ENCODE results near the gene MTM1. TPM values are rescaled to one million over a fixed set of nuclear protein-coding genes. Genes with fewer than 3 reads are reported as not detected.

MTM1 gene
- total RNA-seq, 1 donor from 2014 or later = 17.8 TPM

DNA sequence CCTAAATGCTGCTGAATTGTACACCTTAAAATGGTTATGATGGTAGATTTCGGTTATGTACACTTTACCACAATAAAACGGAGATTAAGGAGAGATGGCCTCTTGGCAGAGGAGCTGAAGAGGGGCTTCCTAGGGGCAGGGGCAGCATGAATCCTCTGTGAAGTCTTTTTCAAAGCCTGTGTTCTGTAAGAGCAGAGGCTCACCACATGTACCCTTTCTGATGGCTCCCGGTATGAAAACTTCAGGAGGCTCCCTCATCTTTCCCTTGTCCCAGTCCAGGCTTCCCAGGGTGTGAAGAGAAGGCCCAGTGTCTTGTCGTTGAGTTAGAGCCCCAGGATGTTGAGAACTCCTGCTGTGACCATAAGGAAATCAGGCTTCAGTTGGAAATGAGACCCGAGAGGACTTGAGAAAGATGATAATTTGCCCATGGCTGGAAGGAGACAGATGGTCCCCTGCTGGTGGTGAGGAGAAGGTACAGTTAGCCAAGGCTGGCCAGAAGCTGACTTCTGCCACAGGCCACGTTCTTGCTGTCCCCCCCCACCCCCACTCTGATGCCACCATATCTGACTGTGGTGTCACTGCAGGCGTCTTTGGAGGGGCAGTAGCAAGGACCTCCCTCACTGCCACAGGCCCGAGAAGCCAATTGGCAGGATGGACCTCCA lies 31.8 kb upstream of the MTM1 start:
- DNase-seq (ENCODE audit: low spot score) = no peak
- H3K4me3 Mint-ChIP-seq (ENCODE audit: unreplicated experiment) = no peak overlapping the region
- no peaks in the 10 kb centered on the region for H3K4me1 Mint-ChIP-seq (ENCODE audit: unreplicated experiment)
- TF ChIP-seq, protein P1, sequence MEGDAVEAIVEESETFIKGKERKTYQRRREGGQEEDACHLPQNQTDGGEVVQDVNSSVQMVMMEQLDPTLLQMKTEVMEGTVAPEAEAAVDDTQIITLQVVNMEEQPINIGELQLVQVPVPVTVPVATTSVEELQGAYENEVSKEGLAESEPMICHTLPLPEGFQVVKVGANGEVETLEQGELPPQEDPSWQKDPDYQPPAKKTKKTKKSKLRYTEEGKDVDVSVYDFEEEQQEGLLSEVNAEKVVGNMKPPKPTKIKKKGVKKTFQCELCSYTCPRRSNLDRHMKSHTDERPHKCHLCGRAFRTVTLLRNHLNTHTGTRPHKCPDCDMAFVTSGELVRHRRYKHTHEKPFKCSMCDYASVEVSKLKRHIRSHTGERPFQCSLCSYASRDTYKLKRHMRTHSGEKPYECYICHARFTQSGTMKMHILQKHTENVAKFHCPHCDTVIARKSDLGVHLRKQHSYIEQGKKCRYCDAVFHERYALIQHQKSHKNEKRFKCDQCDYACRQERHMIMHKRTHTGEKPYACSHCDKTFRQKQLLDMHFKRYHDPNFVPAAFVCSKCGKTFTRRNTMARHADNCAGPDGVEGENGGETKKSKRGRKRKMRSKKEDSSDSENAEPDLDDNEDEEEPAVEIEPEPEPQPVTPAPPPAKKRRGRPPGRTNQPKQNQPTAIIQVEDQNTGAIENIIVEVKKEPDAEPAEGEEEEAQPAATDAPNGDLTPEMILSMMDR (IDR thresholded peaks at IDR 0.05; ENCODE audit: unreplicated experiment) = no peak
- no peak overlapping the region for H3K27ac Mint-ChIP-seq (ENCODE audit: unreplicated experiment)
- no peaks in the 10 kb centered on the region for H3K36me3 Mint-ChIP-seq (ENCODE audit: low read depth, unreplicated experiment)
- no peaks in the 10 kb centered on the region for H3K9me3 Mint-ChIP-seq (ENCODE audit: unreplicated experiment)
- peaks cover 3% of the 10 kb centered on the region for H3K27me3 Mint-ChIP-seq (ENCODE audit: unreplicated experiment)

GRCh38 chrX:150537851-150538250 lies 30.6 kb upstream of the MTM1 start:
- H3K27me3 Mint-ChIP-seq (ENCODE audit: unreplicated experiment) = peaks cover 6% of the 10 kb centered on the region
- H3K9me3 Mint-ChIP-seq (ENCODE audit: unreplicated experiment) = no peaks in the 10 kb centered on the region
- TF ChIP-seq, protein P1 (IDR thresholded peaks at IDR 0.05; ENCODE audit: unreplicated experiment) = no peak
- H3K4me3 Mint-ChIP-seq (ENCODE audit: unreplicated experiment) = no peak overlapping the region
- no peak overlapping the region for H3K27ac Mint-ChIP-seq (ENCODE audit: unreplicated experiment)
- H3K36me3 Mint-ChIP-seq (ENCODE audit: low read depth, unreplicated experiment) = no peaks in the 10 kb centered on the region
- no peaks in the 10 kb centered on the region for H3K4me1 Mint-ChIP-seq (ENCODE audit: unreplicated experiment)
- DNase-seq (ENCODE audit: low spot score) = no peak

DNA sequence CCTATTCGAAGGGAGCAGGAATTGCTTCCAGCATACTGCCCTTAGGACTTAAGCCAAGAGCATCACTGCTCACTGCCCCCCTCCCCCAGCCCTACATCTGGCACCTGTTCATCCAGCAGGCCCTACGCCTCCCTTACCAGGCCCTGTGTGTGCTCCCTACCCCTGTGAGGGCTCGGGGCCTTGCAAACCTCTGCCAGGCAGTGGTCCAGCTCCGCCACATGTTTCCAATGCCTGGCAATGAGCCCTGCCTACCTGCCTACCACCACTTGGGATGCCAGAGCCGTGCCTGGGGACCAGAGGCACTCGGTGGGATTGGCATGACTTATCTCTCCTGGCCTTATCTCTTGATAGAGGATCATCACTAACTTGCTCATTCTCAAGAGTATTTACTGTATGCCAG lies 27.5 kb upstream of the MTM1 start:
- Mint-ChIP-seq H3K27ac (ENCODE audit: unreplicated experiment) (no peak overlapping the region), H3K27me3 (ENCODE audit: unreplicated experiment) (peaks cover 2% of the 10 kb centered on the region), H3K4me1 (ENCODE audit: unreplicated experiment) (no peaks in the 10 kb centered on the region), H3K36me3 (ENCODE audit: low read depth, unreplicated experiment) (no peaks in the 10 kb centered on the region), H3K4me3 (ENCODE audit: unreplicated experiment) (no peak overlapping the region), H3K9me3 (ENCODE audit: unreplicated experiment) (no peaks in the 10 kb centered on the region)
- DNase-seq (ENCODE audit: low spot score) = no peak
- TF ChIP-seq, protein P1 (IDR thresholded peaks at IDR 0.05; ENCODE audit: unreplicated experiment) = no peak

GRCh38 chrX:150542846-150543229 lies 25.6 kb upstream of the MTM1 start:
- TF ChIP-seq, protein P1 (IDR thresholded peaks at IDR 0.05; ENCODE audit: unreplicated experiment) = no peak
- H3K27ac Mint-ChIP-seq (ENCODE audit: unreplicated experiment) = no peak overlapping the region
- H3K4me1 Mint-ChIP-seq (ENCODE audit: unreplicated experiment) = no peaks in the 10 kb centered on the region
- no peaks in the 10 kb centered on the region for H3K9me3 Mint-ChIP-seq (ENCODE audit: unreplicated experiment)
- H3K27me3 Mint-ChIP-seq (ENCODE audit: unreplicated experiment) = peaks cover 2% of the 10 kb centered on the region
- DNase-seq (ENCODE audit: low spot score) = no peak
- no peaks in the 10 kb centered on the region for H3K36me3 Mint-ChIP-seq (ENCODE audit: low read depth, unreplicated experiment)
- no peak overlapping the region for H3K4me3 Mint-ChIP-seq (ENCODE audit: unreplicated experiment)

GRCh38 chrX:150543230-150544155 lies 24.9 kb upstream of the MTM1 start:
- no peak for DNase-seq (ENCODE audit: low spot score)
- Mint-ChIP-seq H3K4me1 (ENCODE audit: unreplicated experiment) (no peaks in the 10 kb centered on the region), H3K27ac (ENCODE audit: unreplicated experiment) (no peak overlapping the region), H3K9me3 (ENCODE audit: unreplicated experiment) (no peaks in the 10 kb centered on the region), H3K27me3 (ENCODE audit: unreplicated experiment) (peaks cover 2% of the 10 kb centered on the region), H3K4me3 (ENCODE audit: unreplicated experiment) (no peak overlapping the region), H3K36me3 (ENCODE audit: low read depth, unreplicated experiment) (no peaks in the 10 kb centered on the region)
- TF ChIP-seq, protein P1 (IDR thresholded peaks at IDR 0.05; ENCODE audit: unreplicated experiment) = no peak

Measured in endothelial cell (in vitro differentiated cells).